Fibroblast of mammary gland (primary cell): ENCODE data around the gene GATA6.
A peak's percentile ranks its signal among the peaks of the same experiment; 100 is the strongest.

Source experiments
- DNase-seq: peaks from one replicate; pipeline ENCODE4 v3.0.0-alpha.2; 2010; ENCODE audit warnings: low read depth
- H3K4me3 ChIP-seq: 2 replicates; pipeline ENCODE4 v1.5.1; 2011; ENCODE audit warnings: low read depth, mild to moderate bottlenecking, low read length, moderate library complexity; ENCODE audit not compliant: control insufficient read depth
- CTCF ChIP-seq: conservative IDR thresholded peaks from 2 replicates; pipeline ENCODE4 v1.5.1; 2011; ENCODE audit warnings: low read depth, low read length, inconsistent platforms; ENCODE audit not compliant: control insufficient read depth, insufficient read depth

Gene GATA6

GRCh38 chr18:22250591-22250996 is 81.2 kb downstream of the GATA6 start:
- H3K4me3 ChIP-seq = no peak overlapping the region
- peak; percentile 62 for DNase-seq
- no peak for TF ChIP-seq CTCF
